ENCODE results near the gene LBX1. TPM values are rescaled to one million over a fixed set of nuclear protein-coding genes. Genes with fewer than 3 reads are reported as not detected.

Gene LBX1
- total and polyA plus RNA-seq, 2 donors (not counting 3 experiments of a cell fraction or from before 2014, with no cell fraction given): not detected

DNA sequence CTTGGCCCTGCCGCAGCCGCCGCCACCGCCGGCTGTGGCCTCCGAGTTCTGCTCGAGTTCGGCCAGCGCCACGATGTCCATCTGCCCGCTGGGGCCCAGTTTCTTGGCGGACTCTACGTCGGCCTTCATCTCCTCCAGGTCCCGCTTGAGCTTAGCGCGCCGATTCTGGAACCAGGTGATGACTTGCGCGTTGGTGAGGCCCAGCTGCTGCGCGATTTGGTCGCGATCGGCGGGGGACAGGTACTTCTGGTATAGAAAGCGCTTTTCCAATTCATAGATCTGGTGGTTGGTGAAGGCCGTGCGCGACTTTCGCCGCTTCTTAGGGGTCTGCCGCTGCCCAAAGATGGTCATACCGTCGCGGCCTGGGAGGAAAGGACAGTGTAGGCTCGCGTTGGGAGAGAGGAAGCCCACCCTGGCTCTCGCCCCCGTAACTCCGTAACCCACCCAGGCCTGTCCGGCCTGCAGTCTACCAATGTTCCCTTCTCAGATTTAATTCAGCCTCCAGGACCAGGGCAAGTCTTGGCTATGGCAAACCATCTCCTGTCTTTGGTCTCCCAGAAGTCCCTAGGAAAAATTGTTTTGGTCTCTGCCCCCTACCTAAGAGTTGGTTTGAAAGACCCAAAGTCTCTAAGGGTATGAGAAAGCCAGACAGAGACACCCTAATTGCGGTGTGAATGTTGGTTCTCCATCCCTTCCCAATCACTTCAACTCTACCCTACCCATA lies 1.7 kb downstream of the LBX1 start:
- no TSS peak for BruUV-seq (replicated peaks)
- Histone ChIP-seq H3K36me3 (ENCODE audit: control insufficient read depth in 2 of 2, extremely low read depth in 1 of 2, insufficient read depth in 2 of 2, low read length in 2 of 2) (no peaks in the 10 kb centered on the region), H3K9me3 (replicated peaks; ENCODE audit: control insufficient read depth, insufficient read depth, low read length) (no peaks in the 10 kb centered on the region), H2AFZ (ENCODE audit: low read depth, low read length) (no peak overlapping the region), H3K4me3 (replicated peaks in 1 of 3; ENCODE audit: insufficient read depth in 1 of 3, low read depth in 1 of 3, low read length in 3 of 3) (no peak overlapping the region), H3K79me2 (ENCODE audit: control insufficient read depth, insufficient read depth, low read length) (no peaks in the 10 kb centered on the region), H3K27me3 (ENCODE audit: control insufficient read depth in 2 of 2, insufficient read depth in 2 of 2, low read length in 2 of 2) (peaks cover 85 to 99% of the 10 kb centered on the region in 2 experiments), H3K9ac (replicated peaks; ENCODE audit: extremely low read depth, insufficient read depth, low read length) (no peak overlapping the region), H3K9me1 (replicated peaks; ENCODE audit: control insufficient read depth, extremely low read depth, insufficient read depth, low read length) (no peaks in the 10 kb centered on the region), H3K4me2 (ENCODE audit: insufficient read depth, low read length) (no peak overlapping the region), H3K4me1 (ENCODE audit: control insufficient read depth, extremely low read depth, insufficient read depth, low read length) (no peaks in the 10 kb centered on the region), H4K20me1 (replicated peaks; ENCODE audit: control insufficient read depth, extremely low read depth, insufficient read depth, low read length) (no peaks in the 10 kb centered on the region), H3K27ac (ENCODE audit: insufficient read depth, low read depth, low read length) (no peak overlapping the region)
- peak; percentile 33 for TF ChIP-seq EZH2 (IDR thresholded peaks at IDR 0.05; ENCODE audit: borderline replicate concordance, low read depth, low read length, severe bottlenecking)
- TF ChIP-seq, protein P1, sequence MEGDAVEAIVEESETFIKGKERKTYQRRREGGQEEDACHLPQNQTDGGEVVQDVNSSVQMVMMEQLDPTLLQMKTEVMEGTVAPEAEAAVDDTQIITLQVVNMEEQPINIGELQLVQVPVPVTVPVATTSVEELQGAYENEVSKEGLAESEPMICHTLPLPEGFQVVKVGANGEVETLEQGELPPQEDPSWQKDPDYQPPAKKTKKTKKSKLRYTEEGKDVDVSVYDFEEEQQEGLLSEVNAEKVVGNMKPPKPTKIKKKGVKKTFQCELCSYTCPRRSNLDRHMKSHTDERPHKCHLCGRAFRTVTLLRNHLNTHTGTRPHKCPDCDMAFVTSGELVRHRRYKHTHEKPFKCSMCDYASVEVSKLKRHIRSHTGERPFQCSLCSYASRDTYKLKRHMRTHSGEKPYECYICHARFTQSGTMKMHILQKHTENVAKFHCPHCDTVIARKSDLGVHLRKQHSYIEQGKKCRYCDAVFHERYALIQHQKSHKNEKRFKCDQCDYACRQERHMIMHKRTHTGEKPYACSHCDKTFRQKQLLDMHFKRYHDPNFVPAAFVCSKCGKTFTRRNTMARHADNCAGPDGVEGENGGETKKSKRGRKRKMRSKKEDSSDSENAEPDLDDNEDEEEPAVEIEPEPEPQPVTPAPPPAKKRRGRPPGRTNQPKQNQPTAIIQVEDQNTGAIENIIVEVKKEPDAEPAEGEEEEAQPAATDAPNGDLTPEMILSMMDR (IDR thresholded peaks at IDR 0.05; ENCODE audit: extremely low read depth in 1 of 2, insufficient read depth in 1 of 2, low read depth in 1 of 2, low read length in 2 of 2): no peak
- dilution Hi-C loops (cut with MboI; ENCODE audit: extremely low pct_ligation_motif_present, low sequenced_read_pairs) (no loop called here), intact Hi-C loops (cut with micrococcal nuclease) (no loop called here)
- CTCF ChIA-PET: interaction anchor here (0.6 to 2.1 kb wide), 3 partner anchors 11 to 14 kb away, joined by 3 to 8 read pairs (median 5); no protein-coding TSS in a partner anchor
- FAIRE-seq (no peak), DNase-seq (ENCODE audit: low read depth, low spot score) (no peak)
- POLR2A ChIA-PET: no interaction called here
